ENCODE data around the gene PRELID2. TPM values are rescaled to one million over a fixed set of nuclear protein-coding genes. Genes with fewer than 3 reads are reported as not detected.
"Not testable (repeated sequence)": the region's sequence is repeated elsewhere in the genome, so short reads cannot be mapped to it uniquely, and the experiment has no call there.

Gene PRELID2
- total RNA-seq, 2 donors from 2014 or later, result 10.7 to 27.9 TPM

- TF ChIP-seq CTCF (IDR thresholded peaks at IDR 0.05), result no peak
- ATAC-seq (ENCODE audit: insufficient number of reproducible peaks, low FRiP score, low read depth), result no peak
- DNase-seq (ENCODE audit: low spot score), result no peak
- H3K9me3 ChIP-seq, result no peaks in the 10 kb centered on the region
- peaks cover 0 to 7% of the 10 kb centered on the region in 2 donors for H3K4me1 ChIP-seq (ENCODE audit: control insufficient read depth in 1 of 2, low read depth in 2 of 2)
- H3K27me3 ChIP-seq (replicated peaks; ENCODE audit: insufficient read depth), result no peaks in the 10 kb centered on the region
- no peak overlapping the region for H3K27ac ChIP-seq
- H3K4me3 ChIP-seq, result no peak overlapping the region
- no peaks in the 10 kb centered on the region for H3K36me3 ChIP-seq
Measured at GRCh38 chr5:145840458-145841132, 5.5 kb upstream of the PRELID2 start.

GRCh38 chr5:145838276-145838675, 3.1 kb upstream of the PRELID2 start:
- H3K36me3 ChIP-seq, result no peaks in the 10 kb centered on the region
- DNase-seq (ENCODE audit: low spot score) (no peak), ATAC-seq (ENCODE audit: insufficient number of reproducible peaks, low FRiP score, low read depth) (no peak)
- H3K4me3 ChIP-seq, result no peak overlapping the region
- H3K27me3 ChIP-seq (replicated peaks; ENCODE audit: insufficient read depth), result no peaks in the 10 kb centered on the region
- no peak for TF ChIP-seq CTCF (IDR thresholded peaks at IDR 0.05)
- H3K27ac ChIP-seq, result no peak overlapping the region
- H3K9me3 ChIP-seq, result no peaks in the 10 kb centered on the region
- H3K4me1 ChIP-seq (ENCODE audit: control insufficient read depth in 1 of 2, low read depth in 2 of 2), result peaks cover 6 to 21% of the 10 kb centered on the region in 2 donors

- not testable (repeated sequence) for H3K4me3 ChIP-seq; ATAC-seq (ENCODE audit: insufficient number of reproducible peaks, low FRiP score, low read depth); H3K27me3 ChIP-seq (replicated peaks; ENCODE audit: insufficient read depth); H3K9me3 ChIP-seq; DNase-seq (ENCODE audit: low spot score); H3K36me3 ChIP-seq
- Histone ChIP-seq H3K4me1 (ENCODE audit: control insufficient read depth in 1 of 2, low read depth in 2 of 2) (peaks cover 6 to 22% of the 10 kb centered on the region in 2 donors), H3K27ac (peak overlapping the region; percentile 49 to 92)
Measured at GRCh38 chr5:145836241-145836640, 1.1 kb upstream of the PRELID2 start.

GRCh38 chr5:145835848-145836239, 702 bp upstream of the PRELID2 start:
- DNase-seq (ENCODE audit: low spot score) (no peak), ATAC-seq (ENCODE audit: insufficient number of reproducible peaks, low FRiP score, low read depth) (peak; percentile 17)
- peak overlapping the region; percentile 86 for H3K4me3 ChIP-seq
- H3K27ac ChIP-seq, result peak overlapping the region; percentile 49 to 92
- no peaks in the 10 kb centered on the region for H3K36me3 ChIP-seq
- H3K9me3 ChIP-seq, result no peaks in the 10 kb centered on the region
- no peaks in the 10 kb centered on the region for H3K27me3 ChIP-seq (replicated peaks; ENCODE audit: insufficient read depth)
- H3K4me1 ChIP-seq (ENCODE audit: control insufficient read depth in 1 of 2, low read depth in 2 of 2), result peaks cover 8 to 26% of the 10 kb centered on the region in 2 donors
- TF ChIP-seq CTCF (IDR thresholded peaks at IDR 0.05), result no peak

GRCh38 chr5:145834554-145834916, 607 bp downstream of the PRELID2 start:
- ATAC-seq (ENCODE audit: insufficient number of reproducible peaks, low FRiP score, low read depth) (peak; percentile 8), DNase-seq (ENCODE audit: low spot score) (no peak)
- Histone ChIP-seq H3K36me3 (no peaks in the 10 kb centered on the region), H3K9me3 (no peaks in the 10 kb centered on the region), H3K27ac (peak overlapping the region; percentile 49 to 92), H3K4me1 (ENCODE audit: control insufficient read depth in 1 of 2, low read depth in 2 of 2) (peaks cover 15 to 37% of the 10 kb centered on the region in 2 donors), H3K4me3 (peak overlapping the region; percentile 86), H3K27me3 (replicated peaks; ENCODE audit: insufficient read depth) (no peaks in the 10 kb centered on the region)
- TF ChIP-seq CTCF (IDR thresholded peaks at IDR 0.05), result no peak

All from thoracic aorta (tissue), 2 donors.